HG03280 (cell line): Measurements from ENCODE around the gene TRIM61.
"Not testable (repeated sequence)": the region's sequence is repeated elsewhere in the genome, so short reads cannot be mapped to it uniquely, and the experiment has no call there.

ENCODE experiments used
- ATAC-seq: cut with Tn5 transposase; IDR thresholded peaks from one replicate; pipeline ENCODE4 v1.9.1; 2021; ENCODE audit warnings: mild to moderate bottlenecking, moderate library complexity; ENCODE audit not compliant: unreplicated experiment

The TRIM61 gene

DNA sequence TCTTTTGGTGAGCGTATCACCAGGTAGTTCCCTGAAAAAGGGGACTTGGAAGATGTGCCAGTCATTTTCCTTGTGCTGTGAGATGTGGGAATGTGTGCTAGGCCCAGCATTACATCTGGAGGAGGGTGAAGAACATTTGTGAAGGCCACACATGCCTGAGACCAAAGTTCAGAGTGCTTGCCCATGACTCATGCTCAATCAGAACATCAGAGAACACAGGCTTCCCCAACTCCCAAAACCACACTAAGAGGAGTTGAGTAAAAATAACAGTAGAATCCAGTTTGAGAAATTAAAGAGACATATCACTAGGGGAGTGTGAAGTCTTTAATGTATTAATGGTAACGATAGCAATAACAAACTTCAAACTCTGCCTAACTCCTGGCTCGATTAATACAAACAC, 18.0 kb downstream of the TRIM61 start:
- ATAC-seq: not testable (repeated sequence)

DNA sequence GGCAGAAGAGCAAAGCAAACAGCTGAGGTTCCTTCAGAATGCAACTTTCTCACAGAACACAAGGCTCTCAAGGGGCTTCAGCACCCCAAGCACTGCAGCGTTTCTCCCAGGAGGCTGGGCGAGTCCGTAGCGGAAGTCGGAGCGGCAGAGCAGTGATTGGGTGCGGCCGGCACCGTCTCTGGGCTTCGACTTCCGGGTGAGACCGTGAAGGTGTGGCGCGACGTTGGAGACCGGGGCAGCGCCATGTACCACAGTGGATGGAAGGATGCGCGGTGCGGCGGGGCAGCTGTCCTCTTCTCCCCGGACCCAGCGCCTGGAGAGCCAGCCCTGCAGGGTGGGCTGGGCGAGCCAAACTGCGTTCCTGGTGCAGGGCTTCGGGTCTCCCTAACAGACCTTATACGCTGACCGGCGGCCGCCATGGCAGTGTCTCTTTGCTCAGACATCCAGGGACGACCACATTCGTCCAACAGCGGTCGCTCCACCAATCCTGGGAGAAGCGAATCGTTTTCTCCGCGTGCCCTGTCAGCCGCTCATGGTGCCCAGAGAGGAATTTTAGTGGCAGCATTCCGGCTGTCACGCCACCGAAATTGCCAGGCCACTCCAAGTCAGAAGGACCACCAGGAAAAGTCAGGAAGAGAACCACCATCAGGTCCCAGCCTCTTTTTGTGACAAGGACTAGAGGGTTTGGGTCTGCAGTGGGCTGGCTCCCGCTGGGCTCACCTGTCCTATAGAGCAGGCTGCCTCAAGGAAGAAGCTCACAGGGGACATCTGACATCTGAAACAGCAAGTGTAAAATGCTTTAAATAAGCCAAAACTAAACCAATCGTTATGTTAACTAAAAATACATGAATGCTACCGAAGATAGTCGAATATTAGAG, 20.5 kb downstream of the TRIM61 start:
- peak; percentile 100 for ATAC-seq

DNA sequence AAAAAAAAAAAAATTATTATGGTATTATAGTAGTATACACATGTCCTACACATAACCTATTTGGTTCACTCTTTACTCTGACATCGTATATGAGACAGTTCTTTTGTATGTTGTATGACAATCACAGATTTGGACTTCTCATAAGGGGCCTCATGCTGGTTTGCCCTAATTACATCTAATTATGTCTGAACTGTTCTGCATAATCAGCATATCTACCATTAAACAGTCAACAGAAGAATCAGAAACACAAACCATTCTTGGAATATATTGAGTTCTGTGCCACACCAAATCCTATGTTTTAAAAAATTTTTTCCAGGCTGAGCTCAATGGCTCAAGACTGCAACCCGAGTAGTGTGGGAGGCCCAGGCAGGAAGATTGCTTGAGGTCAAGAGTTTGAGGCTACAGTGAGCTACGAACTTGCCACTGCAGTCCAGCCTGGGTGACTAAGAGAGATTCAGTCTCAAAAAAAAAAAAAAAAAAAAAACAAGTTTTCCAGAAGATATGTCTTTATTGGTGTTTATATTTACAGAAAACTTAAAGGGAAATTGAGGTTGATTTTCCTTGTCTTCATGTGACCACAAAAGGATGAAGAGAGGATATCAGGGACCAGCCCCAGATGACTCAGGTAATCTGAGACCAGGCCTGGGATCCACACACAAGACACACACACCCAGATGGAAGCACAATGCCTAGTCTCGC, 22.2 kb downstream of the TRIM61 start:
- ATAC-seq: no peak

DNA sequence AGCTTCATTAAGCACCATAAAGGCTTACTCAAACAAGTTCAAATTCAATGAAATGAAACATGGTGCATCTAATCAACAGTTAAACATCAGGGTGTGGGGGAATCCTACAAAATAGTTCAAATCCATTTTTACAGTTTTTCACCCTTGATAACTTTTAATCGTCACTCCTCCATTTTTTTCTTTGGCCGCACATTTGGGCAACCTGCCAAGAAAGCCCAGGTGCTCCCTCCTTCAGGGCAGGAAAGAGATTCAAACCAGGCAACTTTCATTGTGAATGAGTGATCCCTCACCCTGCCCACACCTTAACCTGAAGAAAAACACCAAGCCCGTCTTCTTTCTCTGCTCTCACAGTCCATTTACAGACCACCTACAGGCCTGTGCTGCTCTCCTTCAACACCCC, 24.9 kb downstream of the TRIM61 start:
- no peak for ATAC-seq

- ATAC-seq: no peak
These were observed 27.9 kb downstream of the TRIM61 start for GRCh38 chr4:164949448-164950143.

DNA sequence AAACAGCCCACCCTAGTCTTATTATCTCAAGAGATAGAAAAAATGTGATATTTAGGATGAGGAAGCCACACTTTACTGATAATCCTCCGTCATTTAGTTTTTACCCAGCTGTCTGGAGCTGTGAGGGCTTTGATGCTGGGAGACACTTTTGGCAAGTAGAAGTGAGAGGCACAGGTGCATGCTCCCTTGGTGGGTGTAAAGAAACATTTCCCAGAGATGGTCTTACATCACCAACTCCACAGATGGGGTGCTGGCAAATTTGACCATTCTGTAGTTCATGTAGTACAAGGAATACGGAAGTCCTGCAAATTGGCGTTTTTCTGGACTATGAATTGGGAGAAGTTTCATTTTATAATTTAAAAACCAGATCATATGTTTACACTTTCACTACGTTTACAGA, 28.5 kb downstream of the TRIM61 start:
- no peak for ATAC-seq

DNA sequence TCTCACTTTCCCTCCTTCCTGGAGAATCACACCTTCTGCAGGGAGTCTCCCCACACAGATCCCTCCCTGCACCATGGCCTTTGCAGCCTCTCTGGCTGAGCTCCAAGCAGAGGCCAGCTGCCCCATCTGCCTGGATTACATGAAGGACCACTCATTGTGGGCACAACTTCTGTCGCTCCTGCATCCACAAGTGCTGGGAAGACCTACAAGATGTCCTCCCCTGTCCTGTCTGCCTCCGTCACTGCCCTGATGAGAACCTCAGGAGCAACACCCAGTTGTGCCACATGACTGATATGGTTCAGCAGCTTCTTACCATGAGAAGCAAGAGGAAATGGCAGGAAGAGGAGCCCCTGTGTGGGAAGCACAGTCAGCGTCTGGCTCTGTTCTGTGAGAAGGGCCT, 29.5 kb downstream of the TRIM61 start:
- not testable (repeated sequence) for ATAC-seq

GRCh38 chr4:164946810-164947209, 30.6 kb downstream of the TRIM61 start:
- no peak for ATAC-seq

GRCh38 chr4:164945146-164945545, 32.3 kb downstream of the TRIM61 start:
- ATAC-seq: no peak

GRCh38 chr4:164943192-164943591, 34.3 kb downstream of the TRIM61 start:
- no peak for ATAC-seq

GRCh38 chr4:164937576-164938270, 39.7 kb downstream of the TRIM61 start:
- ATAC-seq: peak; percentile 41

DNA sequence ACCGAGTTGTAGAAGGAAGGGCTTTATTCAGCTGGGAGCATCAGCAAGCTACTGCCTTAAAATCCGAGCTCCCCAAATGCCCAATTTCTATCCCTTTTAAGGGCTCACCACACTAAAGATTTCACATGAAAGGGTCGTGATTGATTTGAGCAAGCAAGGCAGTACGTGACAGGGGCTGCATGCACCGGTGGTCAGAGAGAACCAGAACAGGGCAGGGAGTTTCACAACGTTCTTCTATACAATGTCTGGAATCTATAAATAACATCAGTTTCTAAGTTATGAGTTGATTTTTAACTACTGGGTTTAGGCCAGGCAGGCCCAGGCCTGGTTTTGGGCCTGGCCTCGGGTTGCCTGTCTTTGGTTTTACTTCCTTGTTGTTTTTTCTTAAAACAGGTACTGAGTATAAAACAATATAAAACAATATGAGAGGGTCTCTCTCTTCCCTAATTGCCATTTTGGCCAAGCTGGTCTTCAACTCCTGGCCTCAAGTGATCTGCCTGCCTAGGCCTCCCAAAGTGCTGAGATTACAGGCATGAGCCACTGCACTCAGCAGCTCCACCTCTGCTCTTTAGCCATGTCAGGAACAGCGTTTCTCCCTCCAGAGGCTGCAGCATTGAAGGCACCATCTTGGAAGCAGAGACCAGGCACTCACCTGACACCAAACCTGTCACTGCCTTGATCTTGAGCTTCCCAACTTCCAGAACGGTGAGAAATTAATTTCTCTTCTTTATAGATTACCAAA, 41.4 kb downstream of the TRIM61 start:
- ATAC-seq: peak; percentile 48

DNA sequence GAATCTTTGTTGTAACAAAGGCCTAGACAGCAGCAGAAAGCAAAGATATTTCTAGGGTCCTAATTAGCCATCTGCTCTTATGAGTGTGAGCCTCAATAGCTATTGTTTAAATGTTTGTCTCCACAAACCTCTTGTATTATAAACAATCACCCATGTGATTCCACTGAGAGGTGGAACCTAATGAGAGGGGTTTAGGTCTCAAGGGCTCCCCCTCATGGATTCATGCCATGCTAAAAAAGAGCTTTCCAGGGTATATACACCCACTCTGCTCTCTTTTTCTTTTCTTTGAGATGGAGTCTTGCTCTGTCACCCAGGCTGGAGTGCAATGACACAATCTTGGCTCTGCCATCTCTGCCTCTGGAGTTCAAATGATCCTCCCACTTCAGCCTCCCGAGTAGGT, 42.1 kb downstream of the TRIM61 start:
- peak; percentile 66 for ATAC-seq

GRCh38 chr4:164933244-164933643, 44.2 kb downstream of the TRIM61 start:
- no peak for ATAC-seq

- no peak for ATAC-seq
These were observed 45.7 kb downstream of the TRIM61 start for GRCh38 chr4:164931551-164932324.

- ATAC-seq: no peak
These were observed 46.8 kb downstream of the TRIM61 start for GRCh38 chr4:164930647-164931046.

GRCh38 chr4:164927101-164927500, 50.4 kb downstream of the TRIM61 start:
- not testable (repeated sequence) for ATAC-seq

DNA sequence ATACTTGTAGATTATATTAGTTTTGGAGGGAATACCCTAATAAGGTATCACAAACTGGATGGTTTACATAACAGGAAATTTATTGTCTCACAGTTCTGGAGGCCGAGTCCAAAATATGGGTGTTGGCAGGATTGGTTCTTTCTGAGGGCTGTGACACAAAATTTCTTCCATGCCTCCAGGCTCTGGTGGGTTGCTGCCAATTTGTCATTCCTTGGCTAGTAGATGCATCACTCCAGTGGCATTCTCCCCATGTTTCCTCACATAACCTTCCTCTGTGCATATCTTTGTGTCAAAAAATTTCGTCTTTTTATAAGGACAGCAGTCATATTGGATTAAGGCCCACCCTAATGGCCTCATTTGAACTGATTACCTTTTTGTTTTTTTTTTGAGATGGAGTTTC, 51.2 kb downstream of the TRIM61 start:
- no peak for ATAC-seq

DNA sequence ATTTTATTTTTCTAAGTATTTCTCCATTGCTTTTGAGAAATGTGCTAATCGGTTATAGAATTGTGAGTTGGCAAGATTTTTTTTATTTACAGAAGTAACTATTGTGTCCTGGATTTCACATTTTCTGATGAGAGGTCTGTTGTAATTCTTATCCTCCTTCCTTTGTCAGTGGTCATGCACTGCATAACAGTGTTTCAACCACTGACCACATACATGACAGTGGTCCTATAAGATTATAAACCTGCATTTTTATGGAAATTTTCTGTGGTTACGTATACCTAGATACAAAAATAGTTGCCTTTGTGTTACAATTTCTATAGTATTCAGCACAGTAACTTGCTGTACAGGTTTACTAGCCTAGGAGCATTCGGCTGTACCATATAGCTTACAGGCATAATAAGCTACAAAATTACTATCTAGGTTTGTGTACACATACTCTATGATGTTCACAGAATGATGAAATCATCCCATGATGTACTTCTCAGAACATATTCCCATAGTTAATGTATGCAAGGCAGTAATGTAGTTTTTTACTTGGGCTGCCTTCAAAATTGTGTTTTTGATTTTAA, 52.7 kb downstream of the TRIM61 start:
- no peak for ATAC-seq
